CD14-positive monocyte (primary cell): Measurements from ENCODE around the gene WNT2. TPM values are rescaled to one million over a fixed set of nuclear protein-coding genes. Genes with fewer than 3 reads are reported as not detected.

Experiments used
- DNase-seq, 3 donors: peaks; one replicate each; pipeline ENCODE4 v3.0.0-alpha.2; 2011 to 2022
- H2AFZ ChIP-seq: 2 replicates; pipeline ENCODE4 v1.6.0; 2012; ENCODE audit warnings: mild to moderate bottlenecking, low read depth, low read length, inconsistent platforms; ENCODE audit not compliant: insufficient read depth, poor library complexity, severe bottlenecking
- H3K27ac ChIP-seq, 2 donors: 1 replicate in 1 of 2; 2 replicates in 1 of 2; pipeline ENCODE4 v1.5.1; 2012 to 2013; ENCODE audit warnings: low read length in 2 of 2, control low read depth in 1 of 2, inconsistent platforms in 1 of 2, low read depth in 1 of 2, mild to moderate bottlenecking in 1 of 2
- H3K27me3 ChIP-seq, 2 donors: one replicate each; pipeline versions ENCODE4 v1.6.0 to v1.6.1; 2011 to 2013; ENCODE audit warnings: low read length in 2 of 2; ENCODE audit not compliant: control insufficient read depth in 2 of 2, insufficient read depth in 2 of 2
- H3K36me3 ChIP-seq, 2 donors: replicated peaks in 1 of 2; 1 replicate in 1 of 2; 2 replicates in 1 of 2; pipeline versions ENCODE4 v1.5.1 to v1.6.1; 2012 to 2013; ENCODE audit warnings: low read length in 2 of 2, control low read depth in 1 of 2, inconsistent platforms in 1 of 2, mild to moderate bottlenecking in 1 of 2; ENCODE audit not compliant: insufficient read depth in 2 of 2, control insufficient read depth in 1 of 2
- H3K4me1 ChIP-seq, 2 donors: 1 replicate in 1 of 2; 2 replicates in 1 of 2; pipeline versions ENCODE4 v1.5.1 to v1.6.1; 2012 to 2013; ENCODE audit warnings: low read length in 2 of 2, control low read depth in 1 of 2, inconsistent platforms in 1 of 2, mild to moderate bottlenecking in 1 of 2, moderate library complexity in 1 of 2; ENCODE audit not compliant: insufficient read depth in 2 of 2, control insufficient read depth in 1 of 2
- H3K4me2 ChIP-seq: replicated peaks from 2 replicates; pipeline ENCODE3; 2012; ENCODE audit warnings: low read length, moderate library complexity, mild to moderate bottlenecking; ENCODE audit not compliant: poor library complexity, severe bottlenecking; ENCODE audit errors: extremely low read depth
- H3K4me3 ChIP-seq, 3 experiments: fragments of 200-600 bp in 1 of 3; sonication (generic) in 1 of 3; replicated peaks in 1 of 3; 1 replicate in 2 of 3; 2 replicates in 1 of 3; pipeline ENCODE4 v1.5.1; 2011 to 2013; ENCODE audit warnings: low read length in 3 of 3, mild to moderate bottlenecking in 3 of 3, control low read depth in 2 of 3, low read depth in 2 of 3, inconsistent platforms in 1 of 3, moderate library complexity in 1 of 3
- H3K79me2 ChIP-seq: 2 replicates; pipeline ENCODE4 v1.6.0; 2012; ENCODE audit warnings: mild to moderate bottlenecking, control low read depth, inconsistent platforms, low read length, moderate library complexity; ENCODE audit not compliant: insufficient read depth
- H3K9ac ChIP-seq: 2 replicates; pipeline ENCODE4 v1.6.0; 2017; ENCODE audit warnings: low read length, mild to moderate bottlenecking; ENCODE audit not compliant: insufficient read depth, poor library complexity, severe bottlenecking
- H3K9me3 ChIP-seq, 2 donors: replicated peaks in 1 of 2; 1 replicate in 1 of 2; 2 replicates in 1 of 2; pipeline versions ENCODE4 v1.5.1 to v1.6.1; 2012 to 2013; ENCODE audit warnings: low read length in 2 of 2, control low read depth in 1 of 2; ENCODE audit not compliant: control insufficient read depth in 1 of 2, insufficient read depth in 1 of 2
- H4K20me1 ChIP-seq: 2 replicates; pipeline ENCODE4 v1.6.0; 2012; ENCODE audit warnings: mild to moderate bottlenecking, low read length, control low read depth, moderate library complexity; ENCODE audit not compliant: insufficient read depth
- H3K27ac Mint-ChIP-seq, 7 donors: one replicate each; pipeline ENCODE4 v1.8.0; 2020; ENCODE audit warnings: mild to moderate bottlenecking in 7 of 7, mixed read lengths in 7 of 7, moderate library complexity in 6 of 7, inconsistent platforms in 2 of 7
- H3K27me3 Mint-ChIP-seq, 3 donors: one replicate each; pipeline ENCODE4 v1.8.0; 2021 to 2022; ENCODE audit warnings: low read depth in 3 of 3, mild to moderate bottlenecking in 3 of 3, mixed read lengths in 3 of 3, moderate library complexity in 3 of 3, inconsistent platforms in 1 of 3
- H3K36me3 Mint-ChIP-seq, 2 donors: one replicate each; pipeline ENCODE4 v1.8.0; 2020; ENCODE audit warnings: mixed read lengths in 2 of 2, inconsistent platforms in 1 of 2, mild to moderate bottlenecking in 1 of 2
- H3K4me1 Mint-ChIP-seq: one replicate; pipeline ENCODE4 v1.8.0; 2020; ENCODE audit warnings: mild to moderate bottlenecking, mixed read lengths
- H3K4me3 Mint-ChIP-seq, 2 donors: one replicate each; pipeline ENCODE4 v1.8.0; 2020; ENCODE audit warnings: mild to moderate bottlenecking in 2 of 2, mixed read lengths in 2 of 2, moderate library complexity in 1 of 2
- H3K9me3 Mint-ChIP-seq, 7 donors: one replicate each; pipeline ENCODE4 v1.8.0; 2020 to 2022; ENCODE audit warnings: mixed read lengths in 7 of 7, mild to moderate bottlenecking in 6 of 7, moderate library complexity in 6 of 7, inconsistent platforms in 2 of 7
- CTCF ChIP-seq: fragments of 200-600 bp; IDR thresholded peaks from one replicate; pipeline ENCODE4 v1.8.0; 2022; ENCODE audit warnings: antibody characterized with exemption, mild to moderate bottlenecking
- WGBS: methylation state at CpG from one replicate; pipeline ENCODE4 v1.1.5; 2013; ENCODE audit warnings: missing lambda C conversion rate; ENCODE audit not compliant: insufficient coverage; 5-methylcytosine and 5-hydroxymethylcytosine counted together
- intact Hi-C, 2 donors: fragments of 100-400 bp; cut with micrococcal nuclease; formaldehyde crosslinking; loops; one replicate each; pipeline versions ENCODE4 v1.15.0 to v1.15.1; 2023
- polyA plus RNA-seq, 3 donors: library from polyadenylated mRNA; depleted of rRNA in 1 of 3; unstranded in 2 of 3; stranded (reverse) in 1 of 3; fragments of 300-500 nt in 2 of 3; fragments of >200 nt in 1 of 3; fragmentation: Illumina TruSeq in 2 of 3; gene quantifications; 1 replicate in 2 of 3; 2 replicates in 1 of 3; pipeline ENCODE4 v1.2.3, GENCODE V29; 2012 to 2021

WNT2 gene
- polyA plus RNA-seq, 3 donors: not detected

- Mint-ChIP-seq H3K9me3 (peaks cover 0 to 5% (median 2%) of the 10 kb centered on the region in 7 donors), H3K36me3 (no peaks in the 10 kb centered on the region), H3K27me3 (peaks cover 3 to 11% (median 5%) of the 10 kb centered on the region in 3 donors), H3K4me1 (no peaks in the 10 kb centered on the region), H3K27ac (no peak overlapping the region), H3K4me3 (no peak overlapping the region)
- H4K20me1 ChIP-seq: no peaks in the 10 kb centered on the region
- no peak overlapping the region for H2AFZ ChIP-seq
- no peaks in the 10 kb centered on the region for H3K4me1 ChIP-seq
- H3K27ac ChIP-seq: no peak overlapping the region
- no peak for TF ChIP-seq CTCF
- H3K9me3 ChIP-seq: no peaks in the 10 kb centered on the region
- no peak overlapping the region for H3K4me3 ChIP-seq
- no peak overlapping the region for H3K9ac ChIP-seq
- H3K4me2 ChIP-seq: no peak overlapping the region
- WGBS: 84% methylated on average over 5 of the region's 5 CpGs
- intact Hi-C loops: no loop called here
- no peaks in the 10 kb centered on the region for H3K36me3 ChIP-seq
- H3K27me3 ChIP-seq: no peaks in the 10 kb centered on the region
- no peak for DNase-seq
- H3K79me2 ChIP-seq: no peaks in the 10 kb centered on the region
Measured at GRCh38 chr7:117249696-117250095, 73.2 kb downstream of the WNT2 start.

GRCh38 chr7:117248829-117249228 lies 74.0 kb downstream of the WNT2 start:
- H3K9ac ChIP-seq: no peak overlapping the region
- Mint-ChIP-seq H3K4me3 (no peak overlapping the region), H3K27ac (no peak overlapping the region), H3K9me3 (peaks cover 0 to 7% (median 4%) of the 10 kb centered on the region in 7 donors), H3K36me3 (no peaks in the 10 kb centered on the region), H3K4me1 (no peaks in the 10 kb centered on the region), H3K27me3 (peaks cover 3 to 12% (median 5%) of the 10 kb centered on the region in 3 donors)
- H2AFZ ChIP-seq: no peak overlapping the region
- H4K20me1 ChIP-seq: no peaks in the 10 kb centered on the region
- H3K4me2 ChIP-seq: no peak overlapping the region
- H3K9me3 ChIP-seq: no peaks in the 10 kb centered on the region
- 96% methylated on average over 5 of the region's 5 CpGs for WGBS
- H3K36me3 ChIP-seq: no peaks in the 10 kb centered on the region
- no peak overlapping the region for H3K27ac ChIP-seq
- H3K4me3 ChIP-seq: no peak overlapping the region
- H3K27me3 ChIP-seq: no peaks in the 10 kb centered on the region
- H3K4me1 ChIP-seq: no peaks in the 10 kb centered on the region
- no peak for DNase-seq
- intact Hi-C loops: no loop called here
- H3K79me2 ChIP-seq: no peaks in the 10 kb centered on the region
- no peak for TF ChIP-seq CTCF
